ENCODE results near the gene GABBR2. TPM values are rescaled to one million over a fixed set of nuclear protein-coding genes. Genes with fewer than 3 reads are reported as not detected.

The GABBR2 gene
- total and polyA plus RNA-seq, 2 experiments from 2014 or later: 0.89 to 1.3 TPM

GRCh38 chr9:98519641-98520040 is 189.1 kb downstream of the GABBR2 start:
- H3K27me3 ChIP-seq (ENCODE audit: insufficient read depth): no peaks in the 10 kb centered on the region
- no peaks in the 10 kb centered on the region for H3K4me1 ChIP-seq (ENCODE audit: insufficient read depth)
- no peak overlapping the region for H3K4me3 ChIP-seq
- H3K9me2 ChIP-seq (ENCODE audit: insufficient read depth): no peaks in the 10 kb centered on the region
- H3K27ac ChIP-seq (ENCODE audit: low read depth): no peak overlapping the region
- DNase-seq (ENCODE audit: low spot score) (no peak), ATAC-seq (no peak)
- no peak overlapping the region for H3K4me2 ChIP-seq
- H3K36me3 ChIP-seq (ENCODE audit: insufficient read depth): no peaks in the 10 kb centered on the region
- no peak overlapping the region for H3K27ac Mint-ChIP-seq
- no peak overlapping the region for H3K4me3 Mint-ChIP-seq
- H3K36me3 Mint-ChIP-seq (ENCODE audit: low read depth): no peaks in the 10 kb centered on the region
- no peaks in the 10 kb centered on the region for H4K20me1 ChIP-seq (replicated peaks; ENCODE audit: insufficient read depth)
- H3K4me1 Mint-ChIP-seq: peaks cover 3% of the 10 kb centered on the region; the same call in 2 of the 3 replicates
- H3K79me2 ChIP-seq (replicated peaks; ENCODE audit: insufficient read depth): no peaks in the 10 kb centered on the region
- no peaks in the 10 kb centered on the region; the same call in 2 of the 3 replicates for H3K9me3 Mint-ChIP-seq
- no peaks in the 10 kb centered on the region for H3F3A ChIP-seq (replicated peaks; ENCODE audit: low read depth)
- TF ChIP-seq POLR2AphosphoS5 (IDR thresholded peaks at IDR 0.05; ENCODE audit: low read depth): no peak
- no peak for TF ChIP-seq CTCF (conservative IDR thresholded peaks at IDR 0.05; ENCODE audit: low read depth in 2 of 2)
- no peak for TF ChIP-seq CREB1 (CRISPR knock-in tag; IDR thresholded peaks at IDR 0.05; ENCODE audit: low read depth)
- no peak for TF ChIP-seq JUNB (IDR thresholded peaks at IDR 0.05; ENCODE audit: unreplicated experiment)
- TF ChIP-seq ETS1 (IDR thresholded peaks at IDR 0.05): no peak
- no peak for TF ChIP-seq ZNF462 (CRISPR knock-in tag; IDR thresholded peaks at IDR 0.05)
- TF ChIP-seq REST (IDR thresholded peaks at IDR 0.05; ENCODE audit: unreplicated experiment): no peak
- TF ChIP-seq ZNF331 (CRISPR knock-in tag; IDR thresholded peaks at IDR 0.05; ENCODE audit: low read depth): no peak
- no peak for TF ChIP-seq ZNF114 (CRISPR knock-in tag; IDR thresholded peaks at IDR 0.05)
- TF ChIP-seq STAT1 (IDR thresholded peaks at IDR 0.05; ENCODE audit: unreplicated experiment): no peak
- no peak for TF ChIP-seq EZH2phosphoT487 (IDR thresholded peaks at IDR 0.05; ENCODE audit: unreplicated experiment)
- no peak for TF ChIP-seq NANOG (IDR thresholded peaks at IDR 0.05; ENCODE audit: borderline replicate concordance)
- TF ChIP-seq EZH2 (IDR thresholded peaks at IDR 0.05; ENCODE audit: low read depth, unreplicated experiment): no peak
- H3K27me3 Mint-ChIP-seq (ENCODE audit: insufficient read depth, low read depth, poor library complexity): peaks cover 3% of the 10 kb centered on the region
- no peak overlapping the region for H2AFZ ChIP-seq

All from GM23338 (cell line).